Activated naive CD4-positive, alpha-beta T cell treated with anti-CD3 and anti-CD28 coated beads, Interleukin-2, amount 10 ng/mL, durations not matched to agents 7 days and 5 days (primary cell): ENCODE data around the gene SLFN5.
"Not testable (repeated sequence)": the region's sequence is repeated elsewhere in the genome, so short reads cannot be mapped to it uniquely, and the experiment has no call there.

Experiments
- CTCF ChIA-PET: fragments of 350-600 bp; sonication (Branson Sonifier 250); formaldehyde crosslinking; loops from one replicate; lab custom pipeline; 2021; ENCODE audit warnings: antibody characterized with exemption; lab: Charles Lee
- DNase-seq: peaks from one replicate; pipeline ENCODE4 v3.0.0-alpha.2; 2020
- H3K27ac Mint-ChIP-seq: one replicate; pipeline ENCODE4 v1.8.0; 2021; ENCODE audit warnings: mild to moderate bottlenecking, moderate library complexity, mixed read lengths
- H3K27me3 Mint-ChIP-seq: one replicate; pipeline ENCODE4 v1.8.0; 2021; ENCODE audit warnings: mild to moderate bottlenecking, mixed read lengths
- H3K36me3 Mint-ChIP-seq: one replicate; pipeline ENCODE4 v1.8.0; 2021; ENCODE audit warnings: mixed read lengths
- H3K4me1 Mint-ChIP-seq: one replicate; pipeline ENCODE4 v1.8.0; 2021; ENCODE audit warnings: mixed read lengths
- H3K4me3 Mint-ChIP-seq: one replicate; pipeline ENCODE4 v1.8.0; 2021; ENCODE audit warnings: mild to moderate bottlenecking, moderate library complexity, mixed read lengths
- H3K9me3 Mint-ChIP-seq: one replicate; pipeline ENCODE4 v1.8.0; 2021; ENCODE audit warnings: mixed read lengths

SLFN5 gene

GRCh38 chr17:35287286-35287811 lies 44.5 kb downstream of the SLFN5 start:
- no peak overlapping the region for H3K4me3 Mint-ChIP-seq
- no peak overlapping the region for H3K27ac Mint-ChIP-seq
- H3K36me3 Mint-ChIP-seq = peaks cover 5% of the 10 kb centered on the region
- CTCF ChIA-PET = no interaction called here
- H3K27me3 Mint-ChIP-seq = peaks cover 19% of the 10 kb centered on the region
- no peak for DNase-seq
- peaks cover 48% of the 10 kb centered on the region for H3K4me1 Mint-ChIP-seq
- H3K9me3 Mint-ChIP-seq = peaks cover 14% of the 10 kb centered on the region

GRCh38 chr17:35289222-35289621 lies 46.4 kb downstream of the SLFN5 start:
- H3K4me3 Mint-ChIP-seq = peak overlapping the region; percentile 26
- peaks cover 22% of the 10 kb centered on the region for H3K27me3 Mint-ChIP-seq
- H3K9me3 Mint-ChIP-seq = peaks cover 14% of the 10 kb centered on the region
- peaks cover 5% of the 10 kb centered on the region for H3K36me3 Mint-ChIP-seq
- peaks cover 48% of the 10 kb centered on the region for H3K4me1 Mint-ChIP-seq
- DNase-seq = no peak
- peak overlapping the region; percentile 55 for H3K27ac Mint-ChIP-seq
- CTCF ChIA-PET = no interaction called here

- CTCF ChIA-PET = no interaction called here
- Mint-ChIP-seq H3K27ac (no peak overlapping the region), H3K36me3 (peaks cover 7% of the 10 kb centered on the region), H3K4me3 (no peak overlapping the region), H3K9me3 (peaks cover 26% of the 10 kb centered on the region), H3K27me3 (peaks cover 25% of the 10 kb centered on the region), H3K4me1 (peaks cover 30% of the 10 kb centered on the region)
- no peak for DNase-seq
Observed at GRCh38 chr17:35291802-35292201, 48.9 kb downstream of the SLFN5 start.

- Mint-ChIP-seq H3K9me3 (peaks cover 35% of the 10 kb centered on the region), H3K4me1 (peaks cover 20% of the 10 kb centered on the region), H3K36me3 (peaks cover 10% of the 10 kb centered on the region), H3K27ac (no peak overlapping the region), H3K27me3 (peaks cover 40% of the 10 kb centered on the region), H3K4me3 (no peak overlapping the region)
- CTCF ChIA-PET = no interaction called here
- DNase-seq = no peak
Observed at GRCh38 chr17:35293151-35293847, 50.4 kb downstream of the SLFN5 start.

- H3K4me3 Mint-ChIP-seq = no peak overlapping the region
- H3K36me3 Mint-ChIP-seq = peaks cover 13% of the 10 kb centered on the region
- CTCF ChIA-PET = no interaction called here
- DNase-seq = no peak
- H3K4me1 Mint-ChIP-seq = peaks cover 5% of the 10 kb centered on the region
- H3K9me3 Mint-ChIP-seq = peaks cover 32% of the 10 kb centered on the region
- peaks cover 45% of the 10 kb centered on the region for H3K27me3 Mint-ChIP-seq
- no peak overlapping the region for H3K27ac Mint-ChIP-seq
Observed at GRCh38 chr17:35294756-35295155, 51.9 kb downstream of the SLFN5 start.

- DNase-seq = no peak
- H3K27ac Mint-ChIP-seq = no peak overlapping the region
- H3K9me3 Mint-ChIP-seq = peaks cover 36% of the 10 kb centered on the region
- H3K4me3 Mint-ChIP-seq = no peak overlapping the region
- CTCF ChIA-PET = no interaction called here
- H3K4me1 Mint-ChIP-seq = no peaks in the 10 kb centered on the region
- H3K27me3 Mint-ChIP-seq = peaks cover 43% of the 10 kb centered on the region
- H3K36me3 Mint-ChIP-seq = peaks cover 14% of the 10 kb centered on the region
Observed at GRCh38 chr17:35295686-35296085, 52.8 kb downstream of the SLFN5 start.

GRCh38 chr17:35297666-35298065 lies 54.8 kb downstream of the SLFN5 start:
- Mint-ChIP-seq H3K4me1 (no peaks in the 10 kb centered on the region), H3K4me3 (no peak overlapping the region), H3K9me3 (peaks cover 46% of the 10 kb centered on the region), H3K27me3 (peaks cover 37% of the 10 kb centered on the region), H3K36me3 (peaks cover 22% of the 10 kb centered on the region), H3K27ac (no peak overlapping the region)
- CTCF ChIA-PET = interaction anchor here (1.1 kb wide), 1 partner anchor 15 kb away, joined by 3 read pairs; no protein-coding TSS in a partner anchor
- DNase-seq = no peak

- no peak overlapping the region for H3K27ac Mint-ChIP-seq
- CTCF ChIA-PET = interaction anchor here (1.1 kb wide), 1 partner anchor 14 kb away, joined by 3 read pairs; no protein-coding TSS in a partner anchor
- peaks cover 56% of the 10 kb centered on the region for H3K9me3 Mint-ChIP-seq
- no peaks in the 10 kb centered on the region for H3K4me1 Mint-ChIP-seq
- no peak overlapping the region for H3K4me3 Mint-ChIP-seq
- no peak for DNase-seq
- peaks cover 28% of the 10 kb centered on the region for H3K36me3 Mint-ChIP-seq
- H3K27me3 Mint-ChIP-seq = peaks cover 37% of the 10 kb centered on the region
Observed at GRCh38 chr17:35298639-35299038, 55.8 kb downstream of the SLFN5 start.

- H3K4me1 Mint-ChIP-seq = no peaks in the 10 kb centered on the region
- CTCF ChIA-PET = interaction anchor here (1.5 kb wide), 1 partner anchor 14 kb away, joined by 7 read pairs; no protein-coding TSS in a partner anchor
- H3K27me3 Mint-ChIP-seq = peaks cover 37% of the 10 kb centered on the region
Observed at GRCh38 chr17:35299135-35299534, 56.3 kb downstream of the SLFN5 start.

GRCh38 chr17:35309345-35309744 lies 66.5 kb downstream of the SLFN5 start:
- H3K27ac Mint-ChIP-seq, DNase-seq, CTCF ChIA-PET, H3K4me3 Mint-ChIP-seq: not testable (repeated sequence)
- Mint-ChIP-seq H3K27me3 (peaks cover 13% of the 10 kb centered on the region), H3K4me1 (peaks cover 32% of the 10 kb centered on the region), H3K36me3 (peaks cover 20% of the 10 kb centered on the region), H3K9me3 (peaks cover 23% of the 10 kb centered on the region)

More at GRCh38 chr17:35299135-35299534, 56.3 kb downstream of the SLFN5 start:
- Mint-ChIP-seq H3K36me3 (peaks cover 33% of the 10 kb centered on the region), H3K4me3 (no peak overlapping the region), H3K27ac (no peak overlapping the region), H3K9me3 (peaks cover 61% of the 10 kb centered on the region)
- no peak for DNase-seq

- peaks cover 15% of the 10 kb centered on the region for H3K36me3 Mint-ChIP-seq
- H3K4me3 Mint-ChIP-seq = peak overlapping the region; percentile 19
- H3K27me3 Mint-ChIP-seq = peaks cover 13% of the 10 kb centered on the region
- CTCF ChIA-PET = interaction anchor here (0.6 to 5.6 kb wide), 27 partner anchors 12 to 564 kb away, joined by 3 to 86 read pairs (median 5); partner anchors contain the start of gene SLFN12L
- DNase-seq = no peak
- peaks cover 46% of the 10 kb centered on the region for H3K4me1 Mint-ChIP-seq
- no peak overlapping the region for H3K27ac Mint-ChIP-seq
- peaks cover 16% of the 10 kb centered on the region for H3K9me3 Mint-ChIP-seq
Observed at GRCh38 chr17:35312346-35312745, 69.5 kb downstream of the SLFN5 start.

GRCh38 chr17:35312790-35313711 lies 70.2 kb downstream of the SLFN5 start:
- Mint-ChIP-seq H3K36me3 (peaks cover 13% of the 10 kb centered on the region), H3K9me3 (peaks cover 14% of the 10 kb centered on the region), H3K4me3 (peak overlapping the region; percentile 82), H3K4me1 (peaks cover 43% of the 10 kb centered on the region), H3K27ac (peak overlapping the region; percentile 95), H3K27me3 (peaks cover 13% of the 10 kb centered on the region)
- peak; percentile 89 for DNase-seq
- CTCF ChIA-PET = interaction anchor here (0.6 to 5.6 kb wide), 34 partner anchors 11 to 563 kb away, joined by 3 to 86 read pairs (median 4); partner anchors contain the start of gene SLFN12L

GRCh38 chr17:35313875-35314409 lies 71.1 kb downstream of the SLFN5 start:
- peak; percentile 24 for DNase-seq
- peak overlapping the region; percentile 95 for H3K27ac Mint-ChIP-seq
- H3K4me3 Mint-ChIP-seq = peak overlapping the region; percentile 82
- H3K27me3 Mint-ChIP-seq = peaks cover 13% of the 10 kb centered on the region
- peaks cover 12% of the 10 kb centered on the region for H3K36me3 Mint-ChIP-seq
- H3K4me1 Mint-ChIP-seq = peaks cover 43% of the 10 kb centered on the region
- peaks cover 6% of the 10 kb centered on the region for H3K9me3 Mint-ChIP-seq
- CTCF ChIA-PET = interaction anchor here (1.0 to 5.6 kb wide), 12 partner anchors 11 to 434 kb away, joined by 3 to 86 read pairs (median 6); partner anchors contain the start of gene SLFN12L
